RWPE1 (cell line): ENCODE data around the gene CRTC3.

Experiments used
- CTCF ChIA-PET: fragments of 350-600 bp; sonication (Branson Sonifier 250); formaldehyde crosslinking; extraction: SDS; loops from one replicate; lab custom pipeline; 2021; lab: Yijun Ruan, JAX
- POLR2A ChIA-PET: fragments of 400-600 bp; formaldehyde crosslinking; extraction: SDS; loops from one replicate; lab custom pipeline; 2020; ENCODE audit warnings: antibody characterized with exemption; ENCODE audit not compliant: low non-redundant PET; lab: Yijun Ruan, JAX
- DNase-seq: peaks from one replicate; pipeline ENCODE4 v3.0.0; 2012; ENCODE audit warnings: low spot score
- H3K27ac ChIP-seq: fragments of 450-650 bp; 2 replicates; pipeline ENCODE4 v1.5.1; 2017
- CTCF ChIP-seq: fragments of 450-650 bp; conservative IDR thresholded peaks from 2 replicates; pipeline ENCODE4 v1.5.1; 2017; ENCODE audit warnings: low read depth, mild to moderate bottlenecking

CRTC3 gene

GRCh38 chr15:90582553-90582952, 52.8 kb downstream of the CRTC3 start:
- no peak for DNase-seq
- CTCF ChIA-PET, result no interaction called here

GRCh38 chr15:90583471-90584252, 53.9 kb downstream of the CRTC3 start:
- no peak overlapping the region for H3K27ac ChIP-seq
- no peak for DNase-seq
- POLR2A ChIA-PET, result no interaction called here
- CTCF ChIA-PET, result interaction anchor here (0.6 kb wide), 2 partner anchors 43 to 290 kb away, joined by 3 read pairs; no protein-coding TSS in a partner anchor
- TF ChIP-seq CTCF, result no peak

More at GRCh38 chr15:90582553-90582952, 52.8 kb downstream of the CRTC3 start:
- no peak for TF ChIP-seq CTCF
- no peak overlapping the region for H3K27ac ChIP-seq
- POLR2A ChIA-PET, result no interaction called here

GRCh38 chr15:90584841-90585240, 55.1 kb downstream of the CRTC3 start:
- no peak for TF ChIP-seq CTCF
- CTCF ChIA-PET, result interaction anchor here (0.6 kb wide), 1 partner anchor 11 kb away, joined by 6 read pairs; no protein-coding TSS in a partner anchor
- no peak for DNase-seq
- POLR2A ChIA-PET, result no interaction called here
- H3K27ac ChIP-seq, result no peak overlapping the region

GRCh38 chr15:90585863-90586262, 56.1 kb downstream of the CRTC3 start:
- H3K27ac ChIP-seq, result no peak overlapping the region
- CTCF ChIA-PET, result interaction anchor here (0.6 kb wide), 1 partner anchor 8 kb away, joined by 3 read pairs; no protein-coding TSS in a partner anchor
- POLR2A ChIA-PET, result no interaction called here
- TF ChIP-seq CTCF, result no peak
- no peak for DNase-seq

- no peak for TF ChIP-seq CTCF
- ChIA-PET POLR2A (no interaction called here), CTCF (interaction anchor here (0.6 kb wide), 1 partner anchor 118 kb away, joined by 3 read pairs; no protein-coding TSS in a partner anchor)
- no peak for DNase-seq
- no peak overlapping the region for H3K27ac ChIP-seq
These were observed 57.2 kb downstream of the CRTC3 start for GRCh38 chr15:90586948-90587347.

- CTCF ChIA-PET, result no interaction called here
These were observed 58.7 kb downstream of the CRTC3 start for GRCh38 chr15:90588427-90588826.

More at GRCh38 chr15:90588427-90588826, 58.7 kb downstream of the CRTC3 start:
- POLR2A ChIA-PET, result no interaction called here
- no peak for DNase-seq
- no peak overlapping the region for H3K27ac ChIP-seq
- TF ChIP-seq CTCF, result no peak
